ENCODE results near the gene ILDR2.

- TF ChIP-seq, protein P1, sequence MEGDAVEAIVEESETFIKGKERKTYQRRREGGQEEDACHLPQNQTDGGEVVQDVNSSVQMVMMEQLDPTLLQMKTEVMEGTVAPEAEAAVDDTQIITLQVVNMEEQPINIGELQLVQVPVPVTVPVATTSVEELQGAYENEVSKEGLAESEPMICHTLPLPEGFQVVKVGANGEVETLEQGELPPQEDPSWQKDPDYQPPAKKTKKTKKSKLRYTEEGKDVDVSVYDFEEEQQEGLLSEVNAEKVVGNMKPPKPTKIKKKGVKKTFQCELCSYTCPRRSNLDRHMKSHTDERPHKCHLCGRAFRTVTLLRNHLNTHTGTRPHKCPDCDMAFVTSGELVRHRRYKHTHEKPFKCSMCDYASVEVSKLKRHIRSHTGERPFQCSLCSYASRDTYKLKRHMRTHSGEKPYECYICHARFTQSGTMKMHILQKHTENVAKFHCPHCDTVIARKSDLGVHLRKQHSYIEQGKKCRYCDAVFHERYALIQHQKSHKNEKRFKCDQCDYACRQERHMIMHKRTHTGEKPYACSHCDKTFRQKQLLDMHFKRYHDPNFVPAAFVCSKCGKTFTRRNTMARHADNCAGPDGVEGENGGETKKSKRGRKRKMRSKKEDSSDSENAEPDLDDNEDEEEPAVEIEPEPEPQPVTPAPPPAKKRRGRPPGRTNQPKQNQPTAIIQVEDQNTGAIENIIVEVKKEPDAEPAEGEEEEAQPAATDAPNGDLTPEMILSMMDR (IDR thresholded peaks at IDR 0.05): no peak
- no peak for TF ChIP-seq POLR2A (IDR thresholded peaks at IDR 0.05; ENCODE audit: low read depth)
- peak in 1 of 2 donors; percentile 35 for TF ChIP-seq POLR2AphosphoS5 (IDR thresholded peaks at IDR 0.05)
Measured at GRCh38 chr1:166952002-166952746, 23.2 kb downstream of the ILDR2 start.

Measured in esophagus muscularis mucosa (tissue), 3 donors.